Activated CD4-positive, CD25-positive, alpha-beta regulatory T cell treated with anti-CD3 and anti-CD28 coated beads, Interleukin-2, amount 50 U/mL, for 72 hours (primary cell): ENCODE measurements around the gene TBC1D3E.
"Not testable (repeated sequence)": the region's sequence is repeated elsewhere in the genome, so short reads cannot be mapped to it uniquely, and the experiment has no call there.

Experiments
- DNase-seq: peaks from one replicate; pipeline ENCODE4 v3.0.0; 2021

Gene TBC1D3E

DNA sequence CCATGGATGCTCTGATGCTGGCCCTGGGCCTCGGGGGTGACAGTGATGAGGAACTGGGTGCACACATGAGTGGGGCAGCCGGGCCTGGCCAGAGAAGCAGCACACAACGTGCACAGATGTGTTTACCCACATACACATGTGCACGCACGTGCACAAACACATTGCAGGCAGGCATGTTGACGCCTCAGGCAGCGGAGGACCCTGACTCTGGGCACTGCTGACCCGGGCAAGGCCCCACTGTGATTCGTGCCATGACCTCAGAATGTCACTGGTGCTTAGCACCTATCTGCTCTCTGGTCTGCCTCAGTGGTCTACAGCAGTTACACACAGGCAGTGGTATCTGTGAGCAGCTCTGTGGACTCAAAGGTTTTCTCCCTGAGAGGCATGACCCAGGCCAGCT, at the start of gene TBC1D3E:
Gene TBC1D3E, plus strand, starts transcription at position 301 of the 400 bp plus-strand sequence. CDS start 1,545 bp downstream, outside the sequence.
- not testable (repeated sequence) for DNase-seq

DNA sequence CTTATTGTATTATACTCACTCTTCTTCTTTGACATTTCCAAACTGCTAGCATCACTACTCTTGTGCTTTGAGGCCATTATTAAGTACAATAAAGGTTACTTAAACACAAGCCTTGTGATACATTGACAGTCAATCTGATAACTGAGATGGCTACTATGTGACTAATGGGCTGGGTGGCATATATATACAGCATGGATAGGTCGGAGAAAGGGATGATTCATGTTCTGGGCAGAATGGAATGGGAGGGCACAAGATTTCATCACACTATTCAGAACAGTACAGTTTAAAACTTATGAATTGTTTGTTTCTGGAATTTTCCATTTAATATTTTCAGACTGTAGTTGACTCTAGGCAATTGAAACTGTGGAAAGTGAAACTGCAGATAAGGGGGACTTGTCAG, 40.4 kb upstream of the TBC1D3E start:
- not testable (repeated sequence) for DNase-seq

DNA sequence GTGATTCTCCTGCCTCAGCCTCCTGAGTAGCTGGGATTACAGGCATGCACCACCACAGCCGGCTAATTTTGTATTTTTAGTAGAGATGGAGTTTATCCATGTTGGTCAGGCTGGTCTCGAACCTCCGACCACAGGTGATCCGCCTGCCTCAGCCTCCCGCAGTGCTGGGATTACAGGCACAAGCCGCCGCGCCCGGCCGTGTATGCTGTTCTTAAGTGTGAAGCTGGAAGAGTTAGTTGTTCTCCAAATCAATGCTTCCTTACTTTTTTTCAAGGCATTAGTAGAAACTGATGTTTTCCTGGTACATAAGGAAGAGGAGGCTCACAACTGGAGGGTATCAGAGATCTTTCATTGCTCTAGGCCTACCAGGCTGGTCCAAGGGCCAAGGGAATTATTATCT, 39.6 kb upstream of the TBC1D3E start:
- not testable (repeated sequence) for DNase-seq

- DNase-seq = not testable (repeated sequence)
Measured at GRCh38 chr17:38094059-38094694, 33.6 kb upstream of the TBC1D3E start.

GRCh38 chr17:38099262-38099661, 28.5 kb upstream of the TBC1D3E start:
- not testable (repeated sequence) for DNase-seq

DNA sequence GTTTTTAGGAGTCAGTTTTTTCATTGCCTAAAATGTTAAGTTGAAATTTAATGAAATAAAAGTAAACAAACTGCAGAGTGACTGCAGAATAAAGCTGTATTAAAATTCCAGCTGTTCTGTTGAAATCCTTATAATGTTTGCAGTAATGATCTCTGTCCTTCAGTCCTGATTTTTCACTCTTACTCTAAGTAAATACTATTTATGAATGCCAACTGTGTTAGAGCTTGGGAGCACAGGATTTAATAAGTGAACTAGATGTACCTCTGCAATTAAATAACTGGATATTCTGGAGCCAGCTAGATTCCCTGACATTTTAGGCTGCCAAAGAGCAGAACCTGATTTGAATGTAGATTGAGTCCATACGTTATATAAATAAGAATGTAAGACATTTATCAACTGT, 7.9 kb upstream of the TBC1D3E start:
- DNase-seq = not testable (repeated sequence)

- not testable (repeated sequence) for DNase-seq
Measured at GRCh38 chr17:38134860-38135259, 7.1 kb downstream of the TBC1D3E start.
